NCI-H2081 treated with DMSO at 0.1 percent for 48 hours (cell line): ENCODE measurements around the gene TMEM205.

Experiments used
- DNase-seq: peaks from one replicate; lab custom pipeline; 2025; lab: John Stamatoyannopoulos, UW

Gene TMEM205

DNA sequence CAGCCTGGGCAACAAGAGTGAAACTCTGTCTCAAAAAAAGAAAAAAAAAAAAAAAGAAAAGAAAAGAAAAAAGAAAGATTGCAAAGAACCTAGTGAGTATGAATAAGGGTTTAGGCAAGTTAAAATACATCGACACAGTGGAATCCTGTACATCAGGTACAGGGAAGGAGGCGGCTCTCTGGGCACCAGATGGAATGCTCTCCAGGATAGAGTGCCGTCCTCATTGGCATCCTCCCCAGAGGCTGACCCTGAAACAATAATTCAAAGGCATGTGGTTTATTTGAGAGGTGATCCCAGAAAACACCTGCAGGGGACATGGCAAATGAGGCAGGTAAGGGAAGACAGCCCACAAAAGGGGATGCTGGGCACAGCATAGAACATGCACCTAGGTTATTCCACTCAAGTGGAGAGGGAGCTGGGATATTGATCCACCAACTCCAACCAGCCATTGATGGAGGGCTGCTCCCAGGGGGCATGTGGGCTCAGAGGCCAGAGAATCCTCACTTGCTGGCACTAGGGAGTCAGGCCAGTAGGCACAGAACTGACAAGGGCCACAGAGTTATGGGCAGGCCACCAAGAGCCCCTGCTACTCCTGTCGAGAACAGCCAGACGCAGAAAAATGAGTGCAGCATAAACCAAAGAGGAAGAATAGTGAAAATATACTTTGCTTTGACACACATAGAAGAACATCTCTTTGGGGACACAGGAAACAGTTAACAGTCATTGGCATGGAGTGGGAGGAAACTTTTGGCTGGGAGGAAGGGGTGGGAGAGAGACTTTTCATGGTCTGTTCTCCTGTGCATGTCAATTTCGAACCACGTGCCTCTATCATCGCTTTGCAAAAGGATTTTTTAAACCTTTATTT lies 45.9 kb downstream of the TMEM205 start:
- DNase-seq, result no peak

DNA sequence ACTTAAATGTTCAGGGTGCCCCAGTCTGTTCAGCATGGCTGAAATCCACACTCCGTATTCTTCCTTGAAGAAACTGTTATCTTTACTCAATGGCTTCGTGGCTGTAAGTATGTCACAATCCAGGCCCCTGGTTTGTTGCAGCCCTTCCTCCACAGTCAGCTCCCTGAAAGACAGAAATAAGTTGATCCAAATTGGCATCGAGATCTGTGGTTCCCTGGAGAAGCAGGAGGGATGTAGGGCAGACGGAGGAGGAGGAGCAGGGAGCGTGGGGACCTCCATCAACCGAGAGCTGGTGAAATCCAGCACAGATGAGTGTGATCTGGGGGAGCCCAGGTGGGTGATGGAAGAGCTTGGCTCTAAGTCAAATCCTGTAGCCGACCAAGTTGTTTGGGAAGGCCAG lies 49.8 kb downstream of the TMEM205 start:
- DNase-seq, result no peak

DNA sequence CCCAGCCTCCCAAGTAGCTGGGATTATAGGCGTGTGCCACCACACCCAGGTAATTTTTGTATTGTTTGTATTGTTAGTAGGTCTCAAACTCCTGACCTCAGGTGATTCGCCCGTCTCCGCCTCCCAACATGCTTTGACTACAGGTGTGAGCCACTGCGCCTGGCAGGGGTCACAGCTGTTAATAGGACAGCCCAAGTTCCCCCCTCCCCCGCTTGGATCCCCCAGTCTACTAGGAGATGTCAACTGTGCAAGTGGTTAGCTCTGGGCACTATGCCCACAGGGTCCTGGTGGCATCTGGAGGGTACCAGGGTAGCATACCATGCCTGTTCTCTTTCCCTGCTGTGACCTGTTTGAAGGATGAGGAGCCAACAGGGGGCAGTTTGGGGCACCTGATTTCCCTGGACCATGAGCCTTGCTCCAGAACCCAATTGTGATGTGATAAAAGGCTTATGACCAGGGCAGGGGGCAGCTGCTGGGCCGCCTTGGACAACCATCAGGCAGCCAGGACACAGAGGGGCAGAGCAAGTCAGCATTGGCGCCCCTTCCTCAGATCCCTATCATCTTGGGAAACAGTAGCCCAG lies 50.3 kb downstream of the TMEM205 start, which contains the start of gene TSPAN16:
TSPAN16 (plus strand) TSS at position 496 of the 581 bp plus-strand sequence. CDS start 138 bp downstream, outside the sequence.
- DNase-seq, result no peak

DNA sequence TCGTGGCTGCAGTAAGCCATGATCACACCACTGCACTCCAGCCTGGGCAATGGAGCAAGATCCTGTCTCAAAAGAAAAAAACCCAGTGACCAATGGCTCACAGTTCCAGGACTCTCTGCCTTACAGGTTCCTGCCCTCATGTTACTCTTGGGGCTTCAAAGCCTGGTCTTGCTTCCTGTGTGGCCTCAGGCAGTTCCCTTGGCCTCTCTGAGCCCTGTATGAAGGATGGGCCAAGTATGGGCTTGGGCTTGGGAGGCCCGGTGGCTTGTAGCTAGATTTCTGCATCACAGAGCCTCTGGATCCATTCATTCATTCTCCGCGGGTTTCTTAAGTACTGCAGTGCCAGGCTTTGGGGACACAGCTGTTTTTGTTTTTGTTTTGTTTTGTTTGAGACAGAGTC lies 50.9 kb downstream of the TMEM205 start:
- DNase-seq, result no peak

DNA sequence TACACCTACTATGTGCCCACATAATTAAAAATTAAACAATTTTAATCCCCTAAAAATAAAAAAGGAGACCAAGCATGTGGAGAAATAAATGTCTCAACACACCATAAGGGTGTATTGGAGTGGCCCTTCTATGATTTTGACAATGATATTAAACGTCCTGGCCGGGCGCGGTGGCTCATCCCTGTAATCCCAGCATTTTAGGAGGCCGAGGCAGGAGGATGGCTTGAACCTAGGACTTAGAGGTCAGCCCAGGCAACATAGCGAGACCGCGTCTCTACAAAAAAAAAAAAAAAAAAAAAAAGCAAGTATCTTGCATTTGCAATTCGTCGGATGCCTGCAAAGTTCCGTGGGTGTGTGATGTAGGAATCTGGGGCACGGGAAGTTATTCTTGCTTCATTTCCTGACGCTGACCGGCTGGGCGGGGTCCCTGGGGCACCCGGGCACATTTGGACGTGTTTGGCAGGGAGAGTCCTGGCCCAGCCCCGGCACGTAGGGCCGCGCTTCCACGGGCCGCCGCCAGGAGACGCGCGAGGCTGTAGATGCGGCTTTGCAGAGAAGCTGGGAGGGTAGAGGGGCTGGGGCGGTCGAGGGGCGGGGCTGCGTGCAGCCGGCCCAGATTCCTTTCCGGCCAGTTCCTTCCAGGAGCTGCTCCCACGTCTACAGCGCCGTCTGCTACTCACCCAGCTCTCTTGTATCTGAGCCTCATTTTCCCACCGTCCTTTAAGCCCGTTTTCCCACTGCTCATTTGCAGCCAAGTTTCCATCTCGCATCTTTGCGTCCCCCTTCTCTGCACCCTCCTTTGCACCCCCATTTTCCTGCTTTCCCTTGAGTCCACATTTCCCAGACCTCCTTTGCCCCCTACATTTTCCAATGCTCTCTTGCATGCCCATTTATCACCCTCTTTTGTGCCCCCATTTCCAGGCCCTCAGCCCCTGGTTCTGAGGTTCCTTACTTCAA lies 52.4 kb downstream of the TMEM205 start:
- DNase-seq, result peak; percentile 34
